PC-9 (cell line): ENCODE data around the gene THUMPD3. TPM values are rescaled to one million over a fixed set of nuclear protein-coding genes. Genes with fewer than 3 reads are reported as not detected.

Experiments
- BruUV-seq: library from RNA; stranded (reverse); fragments of 400-500 nt; replicated peaks from 2 replicates; lab custom pipeline; 2021; lab: Mats Ljungman, UMichigan
- CTCF ChIA-PET: fragments of 300-600 bp; sonication (Branson Sonifier 250); formaldehyde crosslinking; loops from one replicate; lab custom pipeline; 2022; ENCODE audit warnings: antibody characterized with exemption; lab: Charles Lee
- POLR2A ChIA-PET: fragments of 300-600 bp; sonication (Branson Sonifier 250); formaldehyde crosslinking; loops from one replicate; lab custom pipeline; 2022; ENCODE audit warnings: antibody characterized with exemption; ENCODE audit not compliant: unreplicated experiment; lab: Charles Lee
- DNase-seq, 2 experiments: peaks; one replicate each; pipeline versions ENCODE4 v3.0.0 to v3.0.0-alpha.2; 2015 to 2022; ENCODE audit warnings: mixed read lengths in 1 of 2
- H2AFZ ChIP-seq: fragments of 200-600 bp; sonication (generic); 2 replicates; pipeline ENCODE4 v1.8.1; 2017; ENCODE audit warnings: antibody characterized with exemption
- H3F3A ChIP-seq: fragments of 200-600 bp; sonication (generic); 2 replicates; pipeline ENCODE4 v1.8.1; 2017; ENCODE audit warnings: antibody characterized with exemption, mild to moderate bottlenecking, low read depth; ENCODE audit not compliant: insufficient read depth
- H3K27ac ChIP-seq: fragments of 200-600 bp; sonication (generic); 2 replicates; pipeline ENCODE4 v1.6.1; 2016; ENCODE audit warnings: mixed run types
- H3K27me3 ChIP-seq: fragments of 200-600 bp; sonication (generic); 2 replicates; pipeline ENCODE4 v1.6.1; 2016; ENCODE audit warnings: low read depth, mixed run types; ENCODE audit not compliant: insufficient read depth
- H3K36me3 ChIP-seq: fragments of 200-600 bp; sonication (generic); 2 replicates; pipeline ENCODE4 v1.6.1; 2016; ENCODE audit warnings: low read depth, mixed run types
- H3K4me1 ChIP-seq: fragments of 200-600 bp; sonication (generic); replicated peaks from 2 replicates; pipeline ENCODE4 v1.6.1; 2016; ENCODE audit warnings: mixed run types; ENCODE audit not compliant: insufficient read depth
- H3K4me2 ChIP-seq: fragments of 200-600 bp; sonication (generic); 2 replicates; pipeline ENCODE4 v1.6.1; 2017; ENCODE audit warnings: mixed run types
- H3K4me3 ChIP-seq: fragments of 200-600 bp; sonication (generic); 2 replicates; pipeline ENCODE4 v1.6.1; 2016; ENCODE audit warnings: mixed run types
- H3K79me2 ChIP-seq: fragments of 200-600 bp; sonication (generic); 2 replicates; pipeline ENCODE4 v1.6.1; 2017; ENCODE audit warnings: low read depth, mixed run types
- H3K9me2 ChIP-seq: fragments of 200-600 bp; sonication (generic); 2 replicates; pipeline ENCODE4 v1.8.1; 2017; ENCODE audit warnings: mild to moderate bottlenecking; ENCODE audit not compliant: insufficient read depth
- H3K9me3 ChIP-seq: fragments of 200-600 bp; sonication (generic); 2 replicates; pipeline ENCODE4 v1.8.1; 2016; ENCODE audit warnings: low read depth; ENCODE audit not compliant: insufficient read depth
- H4K20me1 ChIP-seq: fragments of 200-600 bp; sonication (generic); 2 replicates; pipeline ENCODE4 v1.8.1; 2017; ENCODE audit not compliant: insufficient read depth
- CTCF ChIP-seq: fragments of 200-600 bp; sonication (generic); conservative IDR thresholded peaks from 2 replicates; pipeline ENCODE4 v1.6.1; 2017; ENCODE audit warnings: mixed run types, antibody characterized with exemption, mild to moderate bottlenecking, moderate library complexity
- EZH2 ChIP-seq: fragments of 200-600 bp; sonication (generic); IDR thresholded peaks from 2 replicates; pipeline ENCODE4 v1.8.0; 2017; ENCODE audit warnings: antibody characterized with exemption, low read depth
- intact Hi-C: fragments of 100-400 bp; cut with micrococcal nuclease; formaldehyde crosslinking; loops from one replicate; pipeline ENCODE4 v1.10.0; 2022; ENCODE audit not compliant: unreplicated experiment
- total RNA-seq: library from RNA; stranded (reverse); gene quantifications from 2 replicates; pipeline ENCODE4 v1.2.3, GENCODE V29; 2021

The THUMPD3 gene
- total RNA-seq, 1 experiment from 2014 or later = 48.8 TPM

GRCh38 chr3:9398700-9399336 is 36.0 kb downstream of the THUMPD3 start:
- Histone ChIP-seq H3K4me3 (peak overlapping the region; percentile 92), H3K4me1 (peaks cover 66% of the 10 kb centered on the region), H3K27me3 (no peaks in the 10 kb centered on the region), H2AFZ (no peak overlapping the region), H4K20me1 (peaks cover 70% of the 10 kb centered on the region), H3K27ac (peak overlapping the region; percentile 89), H3K9me3 (no peaks in the 10 kb centered on the region), H3K4me2 (peak overlapping the region; percentile 90), H3K9me2 (no peaks in the 10 kb centered on the region), H3F3A (peaks cover 38% of the 10 kb centered on the region), H3K79me2 (peaks cover 86% of the 10 kb centered on the region), H3K36me3 (peaks cover 17% of the 10 kb centered on the region)
- POLR2A ChIA-PET = interaction anchor here (0.7 to 1.2 kb wide), 2 partner anchors 22 to 117 kb away, joined by 4 to 9 read pairs; no protein-coding TSS in a partner anchor
- CTCF ChIA-PET = interaction anchor here (0.8 to 0.9 kb wide), 2 partner anchors 22 to 97 kb away, joined by 3 to 4 read pairs; no protein-coding TSS in a partner anchor
- no TSS peak for BruUV-seq
- intact Hi-C loops = loop anchor here (5.0 kb wide), 1 partner anchor 47 kb away; no protein-coding TSS in a partner anchor
- TF ChIP-seq CTCF = no peak
- TF ChIP-seq EZH2 = no peak
- peak in 1 of 2 experiments; percentile 47 for DNase-seq

GRCh38 chr3:9399337-9399703 is 36.5 kb downstream of the THUMPD3 start:
- DNase-seq = no peak
- Histone ChIP-seq H3K36me3 (peaks cover 12% of the 10 kb centered on the region), H3K9me3 (no peaks in the 10 kb centered on the region), H3K27ac (peak overlapping the region; percentile 89), H3K79me2 (peaks cover 86% of the 10 kb centered on the region), H3K4me3 (peak overlapping the region; percentile 92), H4K20me1 (peaks cover 70% of the 10 kb centered on the region), H3K4me1 (peaks cover 66% of the 10 kb centered on the region), H3K27me3 (no peaks in the 10 kb centered on the region), H3F3A (peaks cover 33% of the 10 kb centered on the region), H2AFZ (no peak overlapping the region), H3K9me2 (no peaks in the 10 kb centered on the region), H3K4me2 (peak overlapping the region; percentile 90)
- TF ChIP-seq EZH2 (no peak), CTCF (no peak)
- no TSS peak for BruUV-seq
- ChIA-PET POLR2A (interaction anchor here (0.7 to 1.2 kb wide), 2 partner anchors 22 to 116 kb away, joined by 4 to 9 read pairs; no protein-coding TSS in a partner anchor), CTCF (interaction anchor here (0.8 to 0.9 kb wide), 2 partner anchors 22 to 97 kb away, joined by 3 to 4 read pairs; no protein-coding TSS in a partner anchor)
- intact Hi-C loops = loop anchor here (5.0 kb wide), 1 partner anchor 47 kb away; no protein-coding TSS in a partner anchor

- intact Hi-C loops = loop anchor here (5.0 kb wide), 1 partner anchor 47 kb away; no protein-coding TSS in a partner anchor
- Histone ChIP-seq H3K4me2 (peak overlapping the region; percentile 90), H3K27ac (peak overlapping the region; percentile 89), H3K9me2 (no peaks in the 10 kb centered on the region), H3K27me3 (no peaks in the 10 kb centered on the region), H4K20me1 (peaks cover 70% of the 10 kb centered on the region), H3F3A (peaks cover 29% of the 10 kb centered on the region), H3K79me2 (peaks cover 86% of the 10 kb centered on the region), H3K36me3 (peaks cover 8% of the 10 kb centered on the region), H3K4me3 (peak overlapping the region; percentile 92), H3K4me1 (peaks cover 66% of the 10 kb centered on the region), H2AFZ (no peak overlapping the region), H3K9me3 (no peaks in the 10 kb centered on the region)
- no TSS peak for BruUV-seq
- TF ChIP-seq EZH2 (no peak), CTCF (no peak)
- ChIA-PET CTCF (interaction anchor here (0.8 to 0.9 kb wide), 2 partner anchors 21 to 98 kb away, joined by 3 to 4 read pairs; no protein-coding TSS in a partner anchor), POLR2A (interaction anchor here (0.7 to 1.2 kb wide), 2 partner anchors 21 to 116 kb away, joined by 4 to 9 read pairs; no protein-coding TSS in a partner anchor)
- DNase-seq = peak; percentile 47 to 61
Measured at GRCh38 chr3:9399746-9400145, 36.9 kb downstream of the THUMPD3 start.
